ENCODE results near the gene BEND7. TPM values are rescaled to one million over a fixed set of nuclear protein-coding genes. Genes with fewer than 3 reads are reported as not detected.

BEND7 gene
- total RNA-seq, result 37.9 TPM
- 16.7 TPM for polyA plus RNA-seq (ENCODE audit: insufficient read depth, low read depth, low replicate concordance)
- long read RNA-seq, donor 1, result 0 reads
- long read RNA-seq, donor 2, partial matches to known transcripts, result 0 of 1 reads
- long read RNA-seq, donor 2, other reads (novel, unspliced or antisense), result 0 of 1 reads
- long read RNA-seq, donor 3, result 0 reads
- long read RNA-seq, donor 4, result 0 reads
- long read RNA-seq, donor 5, result 0 reads
- long read RNA-seq, donor 6, result 0 reads
- long read RNA-seq, donor 7, partial matches to known transcripts, result 11 of 25 reads
- long read RNA-seq, donor 7, other reads (novel, unspliced or antisense), result 14 of 25 reads
- long read RNA-seq, donor 8, result 0 reads
- long read RNA-seq, donor 9, result 0 reads
- long read RNA-seq, donor 10, partial matches to known transcripts, result 0 of 2 reads
- long read RNA-seq, donor 10, other reads (novel, unspliced or antisense), result 0 of 2 reads

GRCh38 chr10:13528875-13529713 is at the start of gene BEND7:
Gene BEND7 (minus strand): TSS chr10:13529014. CDS start chr10:13528533, 481 bp downstream.
- DNase-seq, result peak; percentile 45 to 76 (median 59)

GRCh38 chr10:13573960-13574359 is 45.1 kb upstream of the BEND7 start:
- Histone ChIP-seq H3K9ac (ENCODE audit: low read length in 3 of 3) (no peak overlapping the region), H3K27ac (ENCODE audit: low read depth in 2 of 2, low read length in 2 of 2) (no peak overlapping the region), H3K4me3 (ENCODE audit: low read length in 3 of 3) (no peak overlapping the region), H3K9me3 (ENCODE audit: control insufficient read depth in 2 of 3, insufficient read depth in 1 of 3, low read length in 3 of 3) (no peaks in the 10 kb centered on the region), H3K4me1 (ENCODE audit: control insufficient read depth in 2 of 3, insufficient read depth in 2 of 3, low read depth in 1 of 3, low read length in 3 of 3) (no peaks in the 10 kb centered on the region), H3K27me3 (ENCODE audit: control insufficient read depth, insufficient read depth, low read length) (no peaks in the 10 kb centered on the region), H3K36me3 (ENCODE audit: control insufficient read depth in 2 of 3, insufficient read depth in 3 of 3, low read length in 3 of 3) (no peaks in the 10 kb centered on the region)
- intact Hi-C loops (cut with DNase I), result no loop called here
- DNase-seq (no peak), FAIRE-seq (no peak)
- TF ChIP-seq CTCF (IDR thresholded peaks at IDR 0.05; ENCODE audit: borderline replicate concordance, extremely low read depth, insufficient read depth), result no peak

More at GRCh38 chr10:13528875-13529713, at the start of gene BEND7:
- H3K9ac ChIP-seq (ENCODE audit: low read length in 3 of 3), result peak within 1 kb of the TSS; percentile 23 to 88 (median 71)
- FAIRE-seq, result no peak
- peak within 1 kb of the TSS; percentile 52 to 80 (median 68) for H3K4me3 ChIP-seq (ENCODE audit: low read length in 3 of 3)
- peak within 1 kb of the TSS; percentile 76 to 80 for H3K27ac ChIP-seq (ENCODE audit: low read depth in 2 of 2, low read length in 2 of 2)
- no peaks in the 10 kb centered on the region for H3K36me3 ChIP-seq (ENCODE audit: control insufficient read depth in 2 of 3, insufficient read depth in 3 of 3, low read length in 3 of 3)
- TF ChIP-seq CTCF (IDR thresholded peaks at IDR 0.05; ENCODE audit: borderline replicate concordance, extremely low read depth, insufficient read depth), result peak; percentile 8
- intact Hi-C loops (cut with DNase I), result no loop called here
- H3K27me3 ChIP-seq (ENCODE audit: control insufficient read depth, insufficient read depth, low read length), result no peaks in the 10 kb centered on the region
- H3K4me1 ChIP-seq (ENCODE audit: control insufficient read depth in 2 of 3, insufficient read depth in 2 of 3, low read depth in 1 of 3, low read length in 3 of 3), result peaks cover 0 to 26% (median 8%) of the 10 kb centered on the region in 3 donors
- no peaks in the 10 kb centered on the region for H3K9me3 ChIP-seq (ENCODE audit: control insufficient read depth in 2 of 3, insufficient read depth in 1 of 3, low read length in 3 of 3)

- TF ChIP-seq CTCF (IDR thresholded peaks at IDR 0.05; ENCODE audit: borderline replicate concordance, extremely low read depth, insufficient read depth), result no peak
- H3K27ac ChIP-seq (ENCODE audit: low read depth in 2 of 2, low read length in 2 of 2), result no peak overlapping the region
- FAIRE-seq, result no peak
- no peaks in the 10 kb centered on the region for H3K4me1 ChIP-seq (ENCODE audit: control insufficient read depth in 2 of 3, insufficient read depth in 2 of 3, low read depth in 1 of 3, low read length in 3 of 3)
- no peak for DNase-seq
- H3K4me3 ChIP-seq (ENCODE audit: low read length in 3 of 3), result no peak overlapping the region
- H3K9ac ChIP-seq (ENCODE audit: low read length in 3 of 3), result no peak overlapping the region
- intact Hi-C loops (cut with DNase I), result no loop called here
- H3K9me3 ChIP-seq (ENCODE audit: control insufficient read depth in 2 of 3, insufficient read depth in 1 of 3, low read length in 3 of 3), result no peaks in the 10 kb centered on the region
- no peaks in the 10 kb centered on the region for H3K36me3 ChIP-seq (ENCODE audit: control insufficient read depth in 2 of 3, insufficient read depth in 3 of 3, low read length in 3 of 3)
- no peaks in the 10 kb centered on the region for H3K27me3 ChIP-seq (ENCODE audit: control insufficient read depth, insufficient read depth, low read length)
Measured at GRCh38 chr10:13571541-13571940, 42.7 kb upstream of the BEND7 start.
